GM19324 (cell line): Measurements from ENCODE around the gene CLIP1.
"Not testable (repeated sequence)": the region's sequence is repeated elsewhere in the genome, so short reads cannot be mapped to it uniquely, and the experiment has no call there.

Source experiments
- ATAC-seq: cut with Tn5 transposase; IDR thresholded peaks from one replicate; pipeline ENCODE4 v1.9.1; 2021; ENCODE audit warnings: mild to moderate bottlenecking, moderate library complexity; ENCODE audit not compliant: unreplicated experiment, low FRiP score

Gene CLIP1

GRCh38 chr12:122437656-122438121, 15.2 kb upstream of the CLIP1 start:
- ATAC-seq: no peak

GRCh38 chr12:122435186-122435585, 12.7 kb upstream of the CLIP1 start:
- ATAC-seq: no peak

- not testable (repeated sequence) for ATAC-seq
Measured at GRCh38 chr12:122429043-122429442, 6.6 kb upstream of the CLIP1 start.

- no peak for ATAC-seq
Measured at GRCh38 chr12:122427403-122427802, 4.9 kb upstream of the CLIP1 start.

GRCh38 chr12:122423258-122424165, 1.0 kb upstream of the CLIP1 start:
- no peak for ATAC-seq

- no peak for ATAC-seq
Measured at GRCh38 chr12:122422730-122423257, 325 bp upstream of the CLIP1 start.

GRCh38 chr12:122421187-122421820, 1.2 kb downstream of the CLIP1 start:
- no peak for ATAC-seq

- ATAC-seq: no peak
Measured at GRCh38 chr12:122420471-122421162, 1.9 kb downstream of the CLIP1 start.

GRCh38 chr12:122419094-122419493, 3.4 kb downstream of the CLIP1 start:
- ATAC-seq: not testable (repeated sequence)

GRCh38 chr12:122415665-122416064, 6.8 kb downstream of the CLIP1 start:
- ATAC-seq: not testable (repeated sequence)

- ATAC-seq: no peak
Measured at GRCh38 chr12:122413516-122414404, 8.7 kb downstream of the CLIP1 start.

- ATAC-seq: no peak
Measured at GRCh38 chr12:122412851-122413433, 9.5 kb downstream of the CLIP1 start.

GRCh38 chr12:122411537-122411936, 10.9 kb downstream of the CLIP1 start:
- no peak for ATAC-seq

- no peak for ATAC-seq
Measured at GRCh38 chr12:122407208-122407607, 15.3 kb downstream of the CLIP1 start.

- no peak for ATAC-seq
Measured at GRCh38 chr12:122406701-122407164, 15.7 kb downstream of the CLIP1 start.

GRCh38 chr12:122403831-122404230, 18.6 kb downstream of the CLIP1 start:
- ATAC-seq: no peak

- ATAC-seq: no peak
Measured at GRCh38 chr12:122403115-122403770, 19.2 kb downstream of the CLIP1 start.

- no peak for ATAC-seq
Measured at GRCh38 chr12:122402264-122402663, 20.2 kb downstream of the CLIP1 start.
